DMS114 treated with DMSO at 0.1 percent for 48 hours (cell line): ENCODE measurements around the gene GRB10.
"Not testable (repeated sequence)": the region's sequence is repeated elsewhere in the genome, so short reads cannot be mapped to it uniquely, and the experiment has no call there.

ENCODE experiments used
- DNase-seq: peaks from one replicate; lab custom pipeline; 2025; ENCODE audit not compliant: unreplicated experiment; lab: John Stamatoyannopoulos, UW

The GRB10 gene

DNA sequence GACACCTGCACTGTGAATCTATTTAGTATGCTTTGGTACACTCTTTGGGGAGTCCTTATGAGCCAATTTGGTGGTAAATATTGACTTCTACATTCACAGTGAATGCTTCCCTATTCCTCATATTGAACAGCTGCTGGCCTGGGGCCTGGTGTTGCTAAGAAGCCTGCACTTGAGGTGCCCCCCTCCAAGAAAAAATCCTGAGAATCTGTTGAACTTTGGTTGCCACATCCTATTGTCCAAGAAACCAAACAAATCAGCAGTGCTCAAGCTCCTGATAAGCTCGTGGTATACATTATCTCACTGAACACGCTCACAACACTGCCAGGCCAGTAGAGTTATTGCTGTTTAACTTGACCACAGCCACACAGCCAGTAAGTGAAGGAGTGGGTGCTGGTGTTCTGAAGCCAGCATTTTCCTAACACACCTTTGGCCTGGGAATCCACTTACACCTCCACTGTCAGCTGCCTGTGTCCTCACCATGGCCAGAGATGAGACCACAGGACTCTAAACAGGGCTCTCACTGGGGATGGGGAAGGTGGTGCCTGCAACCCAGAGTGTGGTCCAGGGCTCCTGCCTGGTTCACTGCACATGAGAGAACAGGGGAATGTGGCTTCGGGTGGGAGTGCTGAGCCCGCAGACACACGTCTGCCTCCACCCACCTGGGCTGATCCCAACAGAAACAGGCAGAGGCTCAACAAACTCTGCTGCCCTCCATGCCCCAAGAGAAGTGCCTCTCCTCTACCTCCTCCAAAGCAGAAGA is 224.2 kb downstream of the GRB10 start:
- no peak for DNase-seq

DNA sequence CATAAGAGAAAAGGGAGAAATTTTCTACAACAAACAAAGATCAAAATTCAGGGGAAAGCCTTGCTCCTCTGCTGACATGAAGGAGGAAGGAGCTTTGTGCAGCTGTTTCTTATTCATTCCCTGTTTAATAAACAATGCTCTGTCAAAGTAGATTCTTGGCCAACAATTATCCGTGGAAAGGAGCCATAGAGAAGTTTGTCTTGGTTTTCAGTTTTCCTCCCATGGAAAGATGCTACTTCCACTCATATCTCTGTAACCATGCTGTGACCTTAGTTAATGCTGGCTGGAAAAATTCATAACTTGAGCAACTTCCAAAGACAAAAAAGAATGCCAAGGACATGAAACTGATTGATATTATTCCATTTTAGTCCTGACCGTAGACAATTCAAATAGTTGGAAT is 225.6 kb downstream of the GRB10 start:
- no peak for DNase-seq

DNA sequence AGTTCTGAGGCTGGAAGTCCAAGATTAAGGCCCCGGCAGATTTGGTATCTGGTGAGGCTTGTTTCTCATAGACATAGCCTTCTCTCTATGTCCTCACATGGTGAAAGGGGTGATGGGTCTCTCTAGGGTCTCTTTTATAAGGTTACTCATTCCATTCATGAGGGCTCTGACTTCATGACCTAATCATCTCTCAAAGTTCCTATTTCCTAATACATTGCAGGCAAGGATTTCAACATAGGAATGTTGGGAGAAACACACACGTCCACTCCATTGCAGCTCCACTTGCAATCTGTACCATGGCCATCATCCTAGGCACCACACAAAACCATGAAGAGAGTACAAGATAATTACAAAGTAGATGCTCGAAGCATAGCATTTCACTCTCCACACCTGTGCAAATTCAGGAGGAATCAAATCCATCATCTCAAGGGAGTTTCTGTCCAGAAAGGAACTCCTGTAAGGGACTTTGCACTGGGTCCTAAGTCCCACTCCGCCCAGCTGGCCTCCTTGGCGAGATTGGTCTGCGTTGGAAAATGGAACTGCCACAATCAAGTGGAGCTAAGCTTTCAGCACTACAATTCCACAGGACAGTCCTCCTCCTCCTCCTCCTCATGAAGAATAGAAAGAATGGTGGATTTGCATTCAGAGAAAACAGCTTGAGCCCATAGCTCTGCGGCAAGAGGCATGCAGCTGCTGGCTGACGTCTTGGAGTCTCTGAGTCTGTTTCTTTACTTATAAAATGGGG is 226.3 kb downstream of the GRB10 start:
- no peak for DNase-seq

DNA sequence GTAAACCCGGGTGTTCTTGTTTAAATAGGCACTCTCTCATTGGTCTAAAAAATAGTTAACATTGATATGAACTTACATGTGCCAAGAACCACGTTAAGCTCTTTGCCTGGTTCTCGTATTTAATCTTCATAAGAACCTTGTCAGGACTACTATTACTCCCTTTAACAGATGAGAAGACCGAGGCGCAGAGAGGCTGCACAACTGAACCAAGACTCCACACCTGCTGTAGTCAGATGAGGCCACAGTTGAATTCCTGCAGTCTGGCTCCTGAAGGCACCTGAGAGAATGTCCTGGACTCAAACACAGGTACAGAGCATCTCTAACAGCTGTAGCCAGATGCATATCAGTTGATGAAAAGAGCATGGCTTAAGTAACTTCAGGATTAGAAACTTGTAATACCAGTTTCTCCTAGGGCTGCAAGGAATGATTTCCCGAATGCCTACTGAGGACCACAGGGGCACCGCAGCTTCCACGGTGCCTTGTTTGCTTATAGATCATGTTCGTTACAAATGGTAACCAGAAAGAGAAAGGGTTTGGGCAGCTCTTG is 227.0 kb downstream of the GRB10 start:
- DNase-seq = no peak

DNA sequence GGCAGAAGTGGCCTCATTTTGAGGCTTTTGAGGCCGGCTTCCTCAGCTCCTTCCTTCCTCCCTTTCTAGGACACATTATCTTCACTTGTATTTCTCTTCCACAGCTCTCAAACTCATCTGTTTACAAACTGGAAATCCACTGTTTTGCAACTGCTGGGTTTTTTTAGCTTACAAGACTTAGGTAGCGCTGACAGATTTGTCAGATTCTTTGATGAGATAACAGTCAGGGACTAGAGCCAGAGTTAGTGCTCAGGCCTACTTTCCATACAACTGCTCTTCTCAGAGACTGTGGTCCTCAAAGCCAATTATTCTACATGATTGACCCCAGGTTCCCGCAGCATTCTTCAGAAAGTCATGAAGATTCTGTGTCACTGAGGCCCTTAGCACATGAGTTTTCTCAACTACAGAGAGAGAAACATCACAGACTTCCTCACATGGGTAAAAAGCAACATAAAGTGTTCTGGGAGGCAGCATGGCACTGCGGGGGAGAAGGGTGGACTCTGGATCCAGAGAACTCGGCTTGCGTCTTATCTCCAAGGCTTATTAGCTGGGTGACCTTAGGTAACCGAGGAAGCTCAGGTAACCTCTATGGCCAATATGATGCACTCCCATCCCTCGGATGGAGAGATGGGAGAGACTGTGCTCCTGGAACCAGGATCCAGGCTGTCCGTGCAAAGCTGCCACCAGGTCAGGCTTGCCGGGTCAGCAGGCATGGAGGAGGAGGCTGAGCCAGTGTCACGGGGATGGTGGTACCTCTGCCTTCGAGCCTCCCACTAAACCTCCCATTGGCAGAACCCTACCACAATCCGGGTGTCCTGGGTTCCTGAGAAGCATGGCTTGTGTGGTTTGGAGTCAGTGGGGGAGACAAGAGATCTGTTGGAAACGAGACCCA is 228.0 kb downstream of the GRB10 start:
- no peak for DNase-seq

DNA sequence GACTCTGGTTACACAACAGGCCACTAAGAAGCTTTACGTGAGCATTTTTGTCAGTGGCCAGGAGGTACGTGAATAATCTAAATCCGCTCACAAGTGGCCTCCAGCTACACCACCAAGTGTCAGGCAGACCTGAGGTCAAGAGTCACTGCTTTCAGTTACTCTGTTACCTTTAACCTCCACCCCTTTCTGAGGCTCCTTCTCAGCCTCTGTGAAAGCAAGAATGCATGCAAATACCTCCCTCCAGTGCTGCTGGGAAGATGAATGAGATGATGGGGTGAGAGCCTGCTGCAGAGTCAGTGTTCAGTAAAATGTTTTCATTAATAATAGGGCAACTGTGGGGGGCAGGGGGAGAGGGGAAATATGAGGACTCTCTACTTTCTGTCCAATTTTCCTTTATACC is 228.7 kb downstream of the GRB10 start:
- DNase-seq = no peak

DNA sequence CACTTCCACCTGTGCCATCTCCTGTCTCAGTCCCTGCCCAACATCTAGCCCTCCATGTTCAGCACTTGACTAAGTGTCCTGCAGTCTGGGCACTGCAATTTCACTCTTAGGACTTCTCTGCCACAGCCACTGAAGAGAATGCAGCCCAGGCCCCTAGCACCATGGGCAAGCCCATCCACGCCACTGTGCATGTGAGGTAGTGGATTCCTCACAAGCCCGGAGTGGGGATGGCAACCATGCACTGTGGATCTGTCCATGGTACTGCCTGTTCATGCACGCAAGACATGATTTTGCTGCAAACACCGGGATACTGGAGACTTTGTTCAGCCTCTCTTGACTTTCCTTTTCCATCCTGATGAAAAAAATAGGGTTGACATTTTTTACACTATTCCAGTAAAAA is 229.8 kb downstream of the GRB10 start:
- no peak for DNase-seq

DNA sequence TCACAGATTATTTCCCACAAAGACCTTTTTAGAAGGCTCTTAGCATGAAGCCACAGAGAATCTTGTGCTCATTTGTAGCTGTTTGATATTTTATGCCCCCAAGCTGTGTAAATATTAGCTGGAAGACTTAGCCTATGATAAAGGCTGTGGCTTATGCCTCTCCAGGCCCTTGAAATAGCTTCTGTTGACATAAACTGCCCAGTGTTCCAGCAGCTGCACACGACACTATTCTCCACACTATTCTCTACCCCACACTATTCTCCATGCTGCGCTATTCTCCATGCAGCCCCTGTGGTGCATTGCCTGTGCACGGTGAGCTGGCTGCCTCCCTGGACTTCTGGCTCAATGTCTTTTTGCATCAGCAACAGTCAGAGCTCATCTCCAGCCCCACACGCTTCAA is 230.6 kb downstream of the GRB10 start:
- no peak for DNase-seq

DNA sequence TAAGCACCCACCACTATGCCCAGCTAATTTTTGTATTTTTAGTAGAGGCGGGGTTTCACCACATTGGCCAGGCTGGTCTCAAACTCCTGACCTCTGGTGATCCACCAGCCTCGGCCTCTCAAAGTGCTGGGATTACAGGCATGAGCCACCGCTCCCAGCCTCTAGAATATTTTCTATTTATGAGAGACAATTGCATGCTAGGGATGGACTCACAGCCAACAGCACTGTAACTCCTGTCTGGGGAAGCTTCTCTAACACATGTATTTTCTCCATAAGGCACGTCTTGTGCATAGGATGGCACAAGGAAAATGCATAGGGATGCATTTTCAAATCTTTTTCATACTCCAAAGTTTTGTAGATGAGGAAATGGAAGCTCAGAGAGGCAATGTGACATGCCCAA is 237.1 kb downstream of the GRB10 start:
- DNase-seq = not testable (repeated sequence)

DNA sequence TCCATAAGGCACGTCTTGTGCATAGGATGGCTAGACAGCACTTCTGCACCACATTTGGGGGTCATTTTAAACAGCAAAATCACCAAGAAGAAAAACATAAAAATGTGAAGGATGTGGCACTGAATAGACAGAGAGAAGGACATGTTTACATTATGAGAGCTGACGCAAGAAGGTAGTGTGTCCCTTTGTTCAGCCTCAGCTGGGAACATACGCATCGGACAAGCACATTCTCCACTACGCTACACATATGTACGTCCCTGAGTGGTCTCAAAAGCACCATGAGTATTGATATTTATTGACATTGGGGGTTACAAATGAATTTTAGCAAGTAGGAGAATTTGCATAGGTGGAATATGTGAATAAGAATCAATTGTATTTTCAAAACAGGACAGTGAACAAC is 237.7 kb downstream of the GRB10 start:
- no peak for DNase-seq

DNA sequence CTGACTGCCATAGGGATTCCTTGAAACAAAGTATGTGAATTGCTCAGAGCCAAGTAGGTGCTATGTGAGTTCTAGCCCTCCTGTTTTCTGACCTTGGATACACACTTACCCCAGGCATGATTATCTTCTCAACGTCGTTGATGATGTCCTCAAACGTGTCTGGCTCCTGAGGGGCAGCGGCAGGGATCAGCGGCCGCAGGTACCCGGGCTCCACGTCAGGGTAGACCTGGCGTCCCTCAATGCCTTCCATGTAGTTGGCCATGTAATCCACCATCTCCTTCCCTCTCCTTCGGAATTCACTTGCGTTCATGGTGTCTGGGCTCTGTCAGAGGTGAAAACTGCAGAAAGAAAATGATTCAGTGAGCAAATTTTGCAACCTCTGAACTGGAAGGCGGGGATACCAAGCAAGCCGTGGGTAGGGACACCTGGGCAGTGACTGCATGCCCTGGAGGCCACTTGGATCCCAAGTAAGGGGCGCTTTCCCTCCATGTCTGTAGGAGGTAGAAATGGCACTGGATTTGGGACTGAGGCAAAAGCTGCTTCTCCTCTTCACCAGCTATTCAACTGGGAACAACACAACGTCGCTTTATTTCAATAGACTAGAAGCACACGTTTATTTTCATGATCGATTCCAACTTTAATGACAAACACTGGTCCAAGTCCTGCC is 238.8 kb downstream of the GRB10 start:
- no peak for DNase-seq

DNA sequence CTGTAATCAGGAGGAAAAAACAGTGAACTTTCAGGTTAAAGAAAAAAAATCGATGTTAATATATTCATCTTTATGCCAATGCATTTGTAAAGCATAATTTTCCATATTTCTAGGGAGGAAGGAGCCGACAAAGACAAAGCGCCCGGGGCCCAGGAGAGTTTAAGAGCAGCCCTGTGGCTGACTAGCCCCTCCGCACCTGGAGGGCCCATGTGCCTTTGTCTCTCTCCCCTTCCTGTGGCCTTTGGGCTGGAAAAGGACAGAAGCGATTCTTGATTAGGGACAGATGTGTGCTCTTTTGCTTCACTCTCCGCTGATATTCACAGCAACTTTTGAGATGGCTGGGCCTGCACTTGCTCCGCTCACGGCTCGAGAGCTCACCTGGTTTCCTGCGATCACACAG is 240.6 kb downstream of the GRB10 start:
- DNase-seq = no peak

DNA sequence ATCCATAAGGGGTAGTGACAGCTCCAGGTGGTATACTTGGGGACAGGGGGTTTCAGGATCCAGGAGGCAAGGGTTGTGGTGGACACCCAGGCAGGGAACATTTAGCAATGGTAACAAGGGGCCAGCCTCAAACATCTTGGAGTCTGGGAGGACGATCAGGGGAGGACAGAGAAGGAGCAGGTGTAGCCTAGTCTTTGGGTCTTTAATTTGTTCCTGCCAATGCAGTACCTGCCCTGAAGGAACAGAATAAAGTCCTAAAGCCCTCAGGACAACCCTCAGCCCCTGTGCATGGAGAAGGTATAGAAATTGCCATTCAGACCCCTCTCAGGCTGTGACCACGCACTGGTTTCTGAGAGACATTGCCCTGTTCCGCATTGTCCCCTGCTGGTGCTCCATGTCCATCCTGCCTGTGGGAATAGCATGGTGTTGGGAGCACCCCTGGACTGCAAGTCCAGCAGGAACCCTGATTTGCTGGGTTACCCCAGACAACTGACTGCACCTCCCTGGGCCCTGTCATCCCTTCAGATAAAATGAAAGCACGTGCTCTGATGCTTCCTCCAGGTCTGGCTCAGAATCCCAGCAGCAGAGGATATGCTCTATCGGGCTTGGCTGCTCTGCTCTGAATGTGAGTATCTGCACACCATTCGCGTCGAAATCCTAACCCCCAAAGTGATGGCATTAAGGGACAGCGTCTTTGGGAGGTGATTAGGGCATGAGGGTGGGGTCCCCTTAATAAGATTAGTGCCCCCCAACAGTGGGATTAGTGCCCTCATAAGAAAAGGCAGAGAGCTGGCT is 241.7 kb downstream of the GRB10 start:
- no peak for DNase-seq
